ENCODE results near the gene TSPEAR. TPM values are rescaled to one million over a fixed set of nuclear protein-coding genes. Genes with fewer than 3 reads are reported as not detected.

TSPEAR gene
- total RNA-seq, 4 donors from 2014 or later = 0.21 to 1.3 (median 0.69) TPM

GRCh38 chr21:44727757-44728156, 16.4 kb upstream of the TSPEAR start:
- no peaks in the 10 kb centered on the region for H3K9me3 ChIP-seq
- peaks cover 11% of the 10 kb centered on the region for H3K27me3 ChIP-seq
- no peak overlapping the region for H3K4me3 ChIP-seq (replicated peaks in 1 of 3)
- 73 to 79% methylated on average over 7 to 8 of the region's 9 CpGs for WGBS, 2 donors
- intact Hi-C loops (cut with DNase I) = no loop called here
- no peak for DNase-seq
- H3K27ac ChIP-seq = no peak overlapping the region
- TF ChIP-seq POLR2A (IDR thresholded peaks at IDR 0.05) (no peak), CTCF (IDR thresholded peaks at IDR 0.05) (no peak)
- peaks cover 0 to 6% of the 10 kb centered on the region in 2 donors for H3K4me1 ChIP-seq
- no peaks in the 10 kb centered on the region for H3K36me3 ChIP-seq

GRCh38 chr21:44727321-44727720, 15.9 kb upstream of the TSPEAR start:
- 95 to 98% methylated on average over 7 to 8 of the region's 8 CpGs for WGBS, 2 donors
- Histone ChIP-seq H3K27ac (no peak overlapping the region), H3K27me3 (peaks cover 14% of the 10 kb centered on the region), H3K36me3 (no peaks in the 10 kb centered on the region), H3K4me1 (peaks cover 0 to 6% of the 10 kb centered on the region in 2 donors), H3K4me3 (replicated peaks in 1 of 3) (no peak overlapping the region), H3K9me3 (no peaks in the 10 kb centered on the region)
- no peak for TF ChIP-seq POLR2A (IDR thresholded peaks at IDR 0.05)
- no peak for TF ChIP-seq CTCF (IDR thresholded peaks at IDR 0.05)
- no peak for DNase-seq
- intact Hi-C loops (cut with DNase I) = no loop called here

GRCh38 chr21:44726826-44727225, 15.5 kb upstream of the TSPEAR start:
- no peaks in the 10 kb centered on the region for H3K36me3 ChIP-seq
- H3K4me1 ChIP-seq = peaks cover 0 to 6% of the 10 kb centered on the region in 2 donors
- TF ChIP-seq POLR2A (IDR thresholded peaks at IDR 0.05) (no peak), CTCF (IDR thresholded peaks at IDR 0.05) (no peak)
- H3K27ac ChIP-seq = no peak overlapping the region
- no peak for DNase-seq
- intact Hi-C loops (cut with DNase I) = no loop called here
- H3K27me3 ChIP-seq = peaks cover 14% of the 10 kb centered on the region
- WGBS, 2 donors = 78 to 85% methylated on average over 6 of the region's 6 CpGs
- H3K9me3 ChIP-seq = no peaks in the 10 kb centered on the region
- H3K4me3 ChIP-seq (replicated peaks in 1 of 3) = no peak overlapping the region

GRCh38 chr21:44724926-44725325, 13.6 kb upstream of the TSPEAR start:
- H3K27me3 ChIP-seq = peaks cover 14% of the 10 kb centered on the region
- 92 to 94% methylated on average over 14 of the region's 14 CpGs for WGBS, 2 donors
- TF ChIP-seq POLR2A (IDR thresholded peaks at IDR 0.05) (no peak), CTCF (IDR thresholded peaks at IDR 0.05) (no peak)
- H3K4me1 ChIP-seq = peaks cover 0 to 6% of the 10 kb centered on the region in 2 donors
- no peak for DNase-seq
- H3K9me3 ChIP-seq = no peaks in the 10 kb centered on the region
- no peak overlapping the region for H3K4me3 ChIP-seq (replicated peaks in 1 of 3)
- H3K27ac ChIP-seq = no peak overlapping the region
- intact Hi-C loops (cut with DNase I) = no loop called here
- H3K36me3 ChIP-seq = no peaks in the 10 kb centered on the region

- peaks cover 14% of the 10 kb centered on the region for H3K27me3 ChIP-seq
- WGBS, 2 donors = 84 to 94% methylated on average over 6 to 7 of the region's 7 CpGs
- intact Hi-C loops (cut with DNase I) = no loop called here
Measured at GRCh38 chr21:44724196-44724595, 12.8 kb upstream of the TSPEAR start.

More at GRCh38 chr21:44724196-44724595, 12.8 kb upstream of the TSPEAR start:
- no peak for TF ChIP-seq POLR2A (IDR thresholded peaks at IDR 0.05)
- no peak for TF ChIP-seq CTCF (IDR thresholded peaks at IDR 0.05)
- no peak overlapping the region for H3K27ac ChIP-seq
- no peaks in the 10 kb centered on the region for H3K9me3 ChIP-seq
- DNase-seq = no peak
- H3K36me3 ChIP-seq = no peaks in the 10 kb centered on the region
- peaks cover 0 to 6% of the 10 kb centered on the region in 2 donors for H3K4me1 ChIP-seq
- H3K4me3 ChIP-seq (replicated peaks in 1 of 3) = no peak overlapping the region

Measured in thyroid gland (tissue), 4 donors.